Left lobe of liver (tissue), 2 donors: ENCODE data around the gene TMEFF2. TPM values are rescaled to one million over a fixed set of nuclear protein-coding genes. Genes with fewer than 3 reads are reported as not detected.

Experiments
- ATAC-seq: fragments of 200-7000 bp; cut with Tn5 transposase; one replicate; pipeline ENCODE4 v1.9.1; 2020; ENCODE audit warnings: mild to moderate bottlenecking, moderate library complexity
- DNase-seq: peaks from one replicate; pipeline ENCODE4 v3.0.0-alpha.2; 2020; ENCODE audit warnings: low spot score
- total RNA-seq: library from RNA; stranded (reverse); gene quantifications from one replicate; pipeline ENCODE4 v1.2.1, GENCODE V29; 2021
- donor health status: DM: no; HTN: no; CAD: no; lungs with moderate emphysema.
- donor health status: DM: no; HTN: yes; CAD: no.

The TMEFF2 gene
- total RNA-seq, 1 donor from 2014 or later: not detected

DNA sequence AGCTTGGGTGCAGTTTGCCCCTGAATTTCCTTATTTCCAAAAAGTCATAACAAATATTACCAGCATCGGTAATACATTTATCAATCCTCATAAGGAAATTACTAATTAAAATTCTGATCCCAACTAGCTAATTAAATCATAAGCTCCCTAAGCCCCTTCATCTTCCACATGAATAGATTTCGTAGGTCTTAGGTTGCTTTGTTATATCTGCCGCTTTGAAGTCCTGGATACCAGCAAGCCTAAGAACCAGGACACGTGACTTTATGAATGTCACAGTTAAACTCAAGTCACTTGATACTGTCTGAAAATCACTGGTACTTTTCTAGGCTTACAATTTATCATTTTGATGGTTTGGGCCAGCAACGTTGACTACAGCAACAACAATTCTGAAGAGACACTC lies 213.0 kb downstream of the TMEFF2 start:
- no peak for DNase-seq
- ATAC-seq: no peak

DNA sequence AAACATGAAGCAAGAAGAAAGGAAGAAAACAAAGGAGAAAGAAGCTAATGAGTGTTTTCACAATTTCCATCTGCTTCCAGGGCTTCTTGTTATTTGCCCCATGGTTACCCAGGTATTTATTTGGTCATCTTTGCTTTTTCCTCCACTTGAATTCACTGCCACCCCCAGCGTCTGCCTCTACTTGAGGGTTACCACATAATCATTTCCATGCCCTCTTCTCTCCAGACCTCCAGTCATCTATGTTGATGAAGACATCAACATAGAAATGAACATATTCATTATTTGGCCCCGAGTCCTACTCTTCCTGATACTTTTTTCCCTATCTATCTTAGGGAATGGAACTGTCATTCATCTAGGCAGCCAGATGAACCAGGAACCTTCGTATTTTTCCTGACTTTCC lies 214.2 kb downstream of the TMEFF2 start:
- no peak for ATAC-seq

DNA sequence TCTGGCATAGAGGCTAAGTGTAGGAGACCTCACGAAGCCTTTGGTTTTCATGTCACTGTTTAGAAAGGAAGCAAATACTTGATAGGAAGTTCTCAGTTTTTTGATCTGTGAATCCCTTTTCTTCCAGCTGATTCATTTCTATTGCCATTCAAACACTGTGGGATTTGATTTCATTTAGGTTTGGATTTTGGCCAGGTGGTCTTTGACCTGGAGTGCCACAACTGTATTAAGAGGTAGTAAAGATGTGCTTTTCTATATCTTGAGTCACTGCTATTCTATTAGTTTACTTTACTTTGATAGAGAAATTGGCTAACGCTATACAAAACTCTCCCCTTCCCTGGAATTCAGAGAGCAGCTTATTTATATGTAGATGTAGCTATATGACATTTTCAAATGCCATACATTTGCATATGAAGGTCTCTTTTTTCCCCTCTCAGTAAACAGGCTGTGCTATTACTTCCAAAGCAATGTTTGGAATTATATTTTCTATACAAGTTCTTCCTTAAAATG lies 215.5 kb downstream of the TMEFF2 start:
- no peak for ATAC-seq

More for the DNA sequence above, 214.2 kb downstream of the TMEFF2 start:
- no peak for DNase-seq

DNA sequence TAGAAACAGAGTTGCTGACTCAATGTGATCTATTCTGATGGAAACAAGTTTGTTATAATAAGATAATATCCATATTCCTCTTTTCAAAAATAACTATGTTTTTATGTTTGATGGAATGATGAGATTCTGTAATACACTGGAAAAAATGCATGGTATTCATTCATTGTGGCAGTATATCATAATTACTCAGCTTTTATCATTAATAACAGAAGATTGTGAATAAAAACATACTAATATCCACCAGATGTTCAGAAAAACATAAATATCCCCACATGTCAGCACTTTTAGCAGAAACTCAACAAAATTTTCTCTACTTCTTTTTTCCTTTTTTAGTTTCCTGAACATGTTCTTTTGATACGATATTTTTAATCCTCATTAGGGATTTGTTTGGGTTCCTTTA lies 217.0 kb downstream of the TMEFF2 start:
- DNase-seq (no peak), ATAC-seq (no peak)

More for the DNA sequence above, 215.5 kb downstream of the TMEFF2 start:
- DNase-seq: no peak

DNA sequence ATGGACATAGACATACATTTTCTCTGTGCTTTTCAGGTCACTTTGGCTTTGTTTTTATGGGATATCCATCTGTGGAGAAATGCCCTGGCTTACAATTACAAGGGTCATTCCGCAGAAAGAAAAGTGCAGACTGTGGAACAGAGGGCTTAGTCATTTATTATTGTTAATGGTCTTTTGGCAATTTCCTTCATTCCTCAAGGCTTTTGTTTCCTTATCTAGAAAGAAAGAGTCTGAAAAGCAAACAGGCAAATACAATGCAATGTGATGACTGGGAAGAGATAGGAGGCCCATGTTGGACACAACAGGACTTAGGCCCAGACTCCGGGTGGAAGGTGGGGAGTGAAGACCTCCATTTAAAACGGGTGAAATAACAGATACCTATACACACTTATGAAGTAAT lies 218.3 kb downstream of the TMEFF2 start:
- no peak for ATAC-seq
- DNase-seq: no peak

DNA sequence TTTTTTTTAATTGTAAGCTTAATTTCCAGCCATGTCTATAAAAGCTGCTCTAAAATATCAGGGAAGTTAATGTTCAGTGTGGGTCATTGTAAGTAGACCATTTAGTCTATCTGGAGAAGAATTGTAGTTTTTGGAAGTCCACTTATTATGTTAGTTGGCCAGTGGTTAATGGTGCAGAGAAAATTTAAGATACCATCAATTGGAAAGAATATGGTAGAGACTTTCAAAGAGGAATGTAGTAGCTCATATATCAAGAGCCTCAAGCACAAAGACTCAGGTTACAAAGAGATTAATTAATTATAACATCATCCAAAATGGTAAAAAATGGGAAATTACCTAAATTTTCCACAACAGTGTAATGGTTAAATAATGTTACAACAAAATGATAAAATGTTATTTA lies 220.1 kb downstream of the TMEFF2 start:
- no peak for ATAC-seq
- DNase-seq: no peak

DNA sequence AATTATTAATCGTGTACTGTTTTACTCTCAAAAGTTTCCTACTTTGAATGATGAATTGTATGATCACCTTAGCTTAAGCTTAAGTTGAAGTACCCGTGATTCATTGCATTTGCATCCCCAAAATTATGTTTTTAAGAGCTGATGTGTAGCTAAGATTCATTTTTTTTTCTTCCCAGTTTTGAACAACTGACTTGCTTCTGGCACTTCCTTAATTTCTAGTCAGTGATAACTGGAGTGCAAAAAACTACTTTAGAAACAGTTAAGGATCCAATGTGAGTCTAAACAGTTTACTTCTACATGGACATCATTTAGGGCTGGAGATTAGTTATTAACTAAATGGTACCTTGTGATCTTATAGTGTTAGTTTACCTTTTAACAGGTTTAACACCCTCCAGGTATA lies 223.9 kb downstream of the TMEFF2 start:
- ATAC-seq: no peak

DNA sequence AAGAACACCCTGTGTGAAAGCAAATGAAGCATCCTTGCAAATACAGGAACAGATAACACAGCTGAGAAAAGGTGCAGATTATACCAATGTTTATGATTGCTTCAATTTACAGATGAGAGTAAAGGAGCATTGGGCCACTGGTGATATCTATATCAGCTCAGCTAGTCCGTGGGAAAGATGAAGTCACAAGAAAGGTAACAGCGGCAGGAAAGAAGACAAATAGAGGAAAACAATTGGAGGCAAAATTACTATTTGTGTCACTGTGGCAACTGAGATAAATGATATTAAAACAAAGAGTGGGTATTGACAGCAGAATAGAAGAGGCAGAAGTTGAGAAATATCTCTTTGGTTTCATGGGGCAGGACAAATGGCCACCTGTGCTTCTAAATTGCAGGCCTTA lies 226.6 kb downstream of the TMEFF2 start:
- DNase-seq: no peak
- ATAC-seq: no peak

More for the DNA sequence above, 223.9 kb downstream of the TMEFF2 start:
- no peak for DNase-seq

DNA sequence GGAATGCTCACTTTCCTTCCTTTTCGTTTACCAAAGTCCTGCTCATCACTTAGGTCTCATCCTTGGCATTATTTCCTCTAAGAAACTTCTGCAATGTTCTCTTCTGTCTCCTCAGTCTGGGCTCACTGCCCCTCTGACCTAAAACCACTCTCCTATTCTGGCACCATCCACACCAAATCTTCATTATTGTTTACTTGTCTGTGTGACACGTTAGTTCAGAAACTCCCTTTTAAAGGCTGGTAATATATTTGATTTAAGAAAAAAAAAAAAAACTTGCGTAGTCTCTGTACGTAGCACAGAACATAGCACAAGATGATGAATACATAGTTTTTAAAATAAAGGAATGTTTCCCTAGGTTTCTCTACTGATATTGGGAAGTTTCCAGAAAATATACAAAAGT lies 229.0 kb downstream of the TMEFF2 start:
- DNase-seq (no peak), ATAC-seq (no peak)

DNA sequence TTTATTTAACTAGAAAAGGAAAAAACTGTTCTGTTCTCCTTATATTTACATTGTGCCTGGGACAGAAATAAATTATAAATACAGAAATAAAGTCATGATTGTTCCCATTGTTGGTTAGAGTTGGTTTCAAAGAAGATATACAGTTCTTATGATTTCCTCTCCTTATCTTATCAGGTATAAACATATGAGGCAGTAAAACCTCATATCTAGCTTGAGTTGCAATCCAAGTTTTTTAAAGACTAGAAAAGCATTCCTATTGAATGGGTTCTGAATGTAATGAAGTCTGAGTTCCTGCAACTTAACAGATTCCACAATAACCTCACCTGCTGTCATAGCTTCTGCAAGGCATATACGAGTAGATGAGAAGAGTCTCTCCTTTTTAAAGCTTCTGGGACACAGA lies 233.2 kb downstream of the TMEFF2 start:
- no peak for ATAC-seq
- DNase-seq: no peak

DNA sequence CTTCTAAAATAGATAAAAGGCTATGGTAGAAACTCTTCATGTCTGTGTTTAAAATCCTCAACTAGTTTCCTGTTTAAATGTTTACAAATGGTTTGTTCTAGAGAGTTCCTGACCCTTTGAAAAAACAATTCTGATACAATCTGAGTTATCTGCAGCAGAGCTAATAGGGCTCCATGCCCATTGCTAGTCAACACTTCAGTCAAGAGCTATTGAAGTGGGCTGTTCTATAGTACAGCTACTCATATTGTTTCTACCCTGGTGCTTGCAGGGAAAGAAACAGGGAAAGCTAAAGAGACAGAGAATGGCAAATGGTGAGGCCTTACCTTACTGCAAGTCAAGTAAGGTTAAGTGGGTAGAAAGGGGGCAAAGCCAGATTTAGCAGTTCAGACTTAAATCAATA lies 235.5 kb downstream of the TMEFF2 start:
- ATAC-seq (no peak), DNase-seq (no peak)

DNA sequence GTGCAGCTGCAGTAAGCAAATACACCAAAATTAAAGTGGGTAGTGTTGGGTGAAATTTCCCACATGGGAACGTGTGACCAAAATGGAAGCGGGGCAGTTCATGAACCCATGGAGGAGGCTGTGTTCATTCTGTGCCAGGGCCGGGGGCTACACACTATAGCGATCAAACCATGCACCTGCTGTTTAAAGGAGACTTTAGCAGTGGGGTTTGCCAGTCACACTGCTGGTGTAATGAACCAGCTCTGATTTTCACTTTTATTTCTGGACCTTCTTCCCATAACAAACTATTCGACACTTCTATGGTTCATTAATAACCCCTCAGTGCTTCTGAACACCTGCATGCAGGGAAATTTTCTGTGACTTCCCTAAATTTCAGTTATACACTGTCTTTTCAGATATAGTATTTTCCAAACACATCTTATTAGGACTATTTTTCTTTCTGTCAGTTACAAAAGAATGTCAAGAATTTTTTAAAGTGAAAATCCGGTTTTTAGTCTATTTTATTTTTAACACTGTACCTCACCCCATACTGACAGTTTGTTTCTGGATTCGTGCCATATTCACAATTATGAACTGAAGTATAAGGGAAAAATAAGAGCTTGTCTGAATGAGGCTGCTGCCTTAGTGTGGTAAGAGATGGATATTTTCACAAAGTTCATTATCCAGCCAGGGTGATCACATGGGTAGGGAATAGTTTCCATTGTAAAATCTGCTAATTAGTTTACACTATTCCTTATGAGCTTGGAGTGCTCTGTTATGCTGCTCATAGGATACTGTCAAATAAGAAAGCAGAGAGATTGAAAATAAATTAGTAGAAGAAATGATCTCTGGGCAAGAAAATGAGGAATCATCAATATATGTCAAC lies 236.5 kb downstream of the TMEFF2 start:
- no peak for DNase-seq
- ATAC-seq: no peak

DNA sequence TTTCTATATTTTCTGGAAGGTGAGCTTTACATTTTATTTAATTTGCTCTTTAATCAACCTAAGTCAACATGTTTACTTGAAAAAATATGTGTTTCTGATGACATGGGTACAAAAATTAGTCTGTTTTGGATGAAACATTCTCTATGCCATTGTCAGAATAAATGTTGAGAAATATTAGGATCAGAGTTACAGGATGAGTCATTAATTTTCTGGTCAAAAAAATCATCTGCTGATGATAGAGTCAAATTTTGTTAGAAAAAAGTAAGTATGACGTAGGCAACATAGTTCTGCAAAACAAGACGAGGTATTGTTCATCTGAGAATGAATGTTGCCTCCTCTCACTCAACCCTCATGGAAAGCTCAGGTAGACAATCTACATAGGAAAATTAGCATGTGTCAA lies 240.3 kb downstream of the TMEFF2 start:
- ATAC-seq: no peak
- no peak for DNase-seq

DNA sequence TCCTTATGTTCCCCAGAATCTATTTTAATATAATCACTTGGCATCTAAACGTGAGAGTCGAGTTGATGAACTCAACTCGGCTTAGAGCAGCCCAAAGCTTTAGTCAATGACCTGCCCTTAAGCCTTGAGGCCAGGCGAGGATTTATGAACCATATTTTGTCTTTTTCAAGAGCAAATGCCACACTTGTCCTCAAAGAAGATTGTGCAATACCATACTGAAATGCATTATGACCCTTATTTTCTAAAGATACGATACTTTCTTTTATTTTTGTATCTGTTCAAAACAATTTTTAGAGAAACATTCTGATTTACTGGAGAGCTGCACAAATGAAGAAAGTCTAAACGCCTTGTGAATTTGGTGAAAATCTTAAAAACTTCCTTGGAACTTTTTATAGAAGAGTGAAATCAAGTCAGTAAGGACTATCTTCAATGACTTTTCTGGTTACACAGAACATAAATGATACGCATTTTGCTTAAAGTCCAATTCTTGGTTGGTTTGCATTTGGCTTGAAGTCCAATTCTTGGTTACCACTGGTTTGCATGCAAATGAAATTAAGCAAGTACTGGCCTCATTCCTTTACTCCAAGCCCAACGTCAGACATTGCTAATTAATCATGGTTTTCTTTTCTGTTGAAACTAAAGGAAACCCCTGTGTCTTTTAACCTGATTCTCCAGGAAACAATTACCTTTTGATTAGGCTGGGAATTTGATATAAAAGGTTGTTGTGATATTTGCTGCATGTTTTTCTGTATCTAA lies 242.0 kb downstream of the TMEFF2 start:
- DNase-seq (no peak), ATAC-seq (no peak)

DNA sequence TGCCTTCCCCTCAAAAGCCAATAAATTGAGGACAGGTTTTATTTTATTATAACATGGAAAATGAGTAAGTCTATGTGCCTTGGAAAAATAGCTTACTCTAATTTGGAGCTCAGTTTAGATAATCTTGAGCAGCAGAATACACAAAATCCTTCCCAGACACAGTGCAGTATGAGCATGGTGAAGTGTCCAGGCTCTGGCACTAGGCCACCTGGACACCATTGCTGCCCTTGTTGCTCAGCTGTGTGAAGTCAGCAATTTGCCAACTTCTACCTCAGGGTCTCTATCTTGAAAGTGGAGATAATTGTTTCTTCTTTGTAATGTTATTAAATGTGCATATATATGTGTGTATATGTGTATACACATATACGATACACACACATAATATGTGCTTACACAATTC lies 242.9 kb downstream of the TMEFF2 start:
- ATAC-seq (no peak), DNase-seq (no peak)

DNA sequence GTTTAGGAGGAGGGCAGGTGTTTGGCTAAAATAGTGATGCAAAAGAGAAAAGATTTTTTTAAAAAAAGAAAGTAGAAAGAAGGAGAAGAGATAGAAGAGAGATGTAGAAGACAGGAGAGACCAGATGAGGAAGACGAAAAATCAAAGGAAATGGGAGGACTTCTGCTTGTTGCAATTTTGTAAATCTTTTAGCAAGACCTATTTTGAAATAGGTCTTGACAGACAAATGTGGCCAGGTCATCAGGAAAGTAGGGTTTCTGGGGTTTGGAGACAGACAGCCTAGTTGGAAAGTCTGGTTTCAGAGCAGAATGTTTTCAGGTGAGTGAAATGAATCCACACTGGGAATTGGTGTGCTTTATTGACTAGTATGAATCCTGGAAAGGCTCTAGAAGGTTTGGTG lies 243.4 kb downstream of the TMEFF2 start:
- DNase-seq: no peak

DNA sequence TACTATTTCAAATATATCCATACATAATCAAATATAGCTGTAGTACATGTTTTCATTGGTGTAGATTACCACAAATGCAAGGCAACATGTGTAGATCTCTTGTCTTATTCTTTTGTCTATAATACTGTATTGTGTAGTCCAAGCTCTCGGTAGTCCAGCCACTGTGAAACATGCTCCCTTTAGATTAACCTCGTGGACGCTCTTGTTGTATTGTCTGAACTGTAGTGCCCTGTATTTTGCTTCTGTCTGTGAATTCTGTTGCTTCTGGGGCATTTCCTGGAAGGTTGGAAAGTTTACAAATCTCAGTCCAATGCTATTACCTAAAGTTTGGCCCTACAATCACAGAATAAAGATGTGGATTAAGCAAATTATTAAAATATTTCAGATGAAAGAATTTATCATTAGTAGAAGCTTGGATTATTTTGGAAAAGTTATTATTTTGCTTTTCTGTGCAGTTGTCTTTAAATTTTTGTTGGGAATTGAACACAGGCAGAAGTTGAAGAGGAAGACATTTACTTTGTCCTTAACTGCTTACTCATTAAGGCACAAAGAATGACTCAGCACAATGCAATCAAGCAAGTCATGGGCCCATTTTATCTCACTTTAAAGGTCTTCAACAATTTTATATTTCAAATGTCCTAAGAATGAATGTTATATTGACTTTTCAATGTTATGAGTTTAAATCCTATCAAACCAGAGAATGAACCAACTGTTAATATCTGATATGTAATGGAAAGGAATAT lies 244.4 kb downstream of the TMEFF2 start:
- ATAC-seq: no peak

More for the DNA sequence above, 243.4 kb downstream of the TMEFF2 start:
- ATAC-seq: no peak

DNA sequence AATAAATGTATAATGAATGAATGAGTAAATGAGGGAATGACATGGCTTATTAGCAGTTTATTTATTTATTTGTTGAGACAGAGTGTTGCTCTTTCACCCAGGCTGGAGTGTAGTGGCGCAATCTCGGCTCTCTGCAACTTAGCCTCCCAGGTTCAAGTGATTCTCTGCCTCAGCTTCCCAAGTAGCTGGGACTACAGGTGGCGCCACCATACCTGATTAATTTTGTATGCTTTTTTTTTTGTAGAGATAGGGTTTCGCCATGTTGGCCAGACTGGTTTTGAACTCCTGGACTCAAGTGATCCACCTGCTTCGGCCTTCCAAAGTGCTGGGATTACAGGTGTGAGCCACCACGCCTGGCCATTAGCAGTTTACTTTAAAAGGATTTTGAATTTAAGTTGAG lies 247.5 kb downstream of the TMEFF2 start:
- ATAC-seq: no peak
- DNase-seq: no peak

More for the DNA sequence above, 244.4 kb downstream of the TMEFF2 start:
- no peak for DNase-seq

DNA sequence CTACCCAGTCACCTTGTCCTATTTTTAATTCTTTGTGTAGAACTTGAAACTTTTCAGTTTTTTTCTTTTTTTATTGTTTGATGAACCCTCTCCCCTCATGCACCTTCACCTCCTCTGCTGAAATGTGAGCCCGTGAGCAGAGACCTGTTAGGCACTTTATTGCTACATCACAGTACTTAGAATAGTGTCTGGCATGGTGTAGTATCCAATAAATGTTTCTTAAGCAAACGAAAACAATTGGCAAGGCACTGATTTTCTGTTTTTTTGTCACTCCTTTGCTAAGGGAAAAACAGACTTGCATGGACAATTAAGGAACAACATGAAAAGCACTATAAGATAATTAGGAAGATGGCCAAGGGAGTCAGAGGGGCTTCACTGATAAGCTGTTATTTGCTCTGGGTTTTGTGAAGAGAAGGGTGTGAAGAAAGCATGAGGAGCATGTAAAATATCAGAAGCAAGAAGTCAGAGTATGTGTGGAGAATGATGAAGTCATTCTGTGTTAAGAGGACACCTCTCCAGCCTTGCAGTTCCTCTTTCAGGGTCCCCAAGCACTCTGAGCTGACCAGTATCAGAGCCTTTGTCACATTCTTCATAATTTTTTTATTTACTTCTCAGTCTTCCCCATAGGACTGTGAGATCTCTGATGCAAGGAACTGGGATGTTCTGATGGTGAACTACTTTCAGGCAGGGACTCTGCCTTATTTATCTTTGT lies 248.1 kb downstream of the TMEFF2 start:
- ATAC-seq (no peak), DNase-seq (no peak)

DNA sequence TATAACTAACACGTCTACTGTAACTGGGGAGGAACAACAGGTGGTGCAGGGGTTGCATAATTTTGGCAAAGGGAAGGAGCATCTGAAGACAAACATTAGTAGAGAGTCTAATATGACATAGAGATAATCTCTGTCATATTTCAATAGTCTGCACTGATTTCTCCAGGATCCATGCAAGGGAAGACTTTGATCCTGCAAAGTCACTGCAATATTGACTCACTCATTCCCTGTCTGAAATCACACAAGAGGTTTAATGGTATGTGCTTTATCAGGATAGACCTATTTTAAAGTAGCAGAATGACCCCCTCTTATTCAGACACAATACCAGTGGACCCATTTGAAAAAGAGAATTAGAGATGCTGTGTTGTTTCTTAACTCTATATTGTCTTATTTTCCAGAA lies 249.1 kb downstream of the TMEFF2 start:
- DNase-seq: no peak
- ATAC-seq: no peak

DNA sequence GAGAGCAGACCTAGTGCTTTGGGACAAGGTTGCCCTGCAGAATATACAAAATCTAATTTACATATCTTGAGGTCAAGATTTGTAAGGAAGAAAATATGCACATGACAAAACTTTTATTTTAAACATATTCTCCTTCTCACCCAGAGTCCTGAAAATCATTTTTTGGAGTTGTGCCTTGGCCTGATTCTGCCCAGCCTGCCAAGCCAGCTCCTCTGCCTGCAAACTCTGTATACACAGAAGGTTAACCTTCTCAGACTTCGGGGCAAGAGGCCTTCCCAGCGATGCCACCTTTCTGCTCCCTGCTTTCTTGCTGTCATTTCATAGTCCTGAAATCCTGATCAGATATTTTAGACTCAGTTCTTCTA lies 252.0 kb downstream of the TMEFF2 start:
- DNase-seq (no peak), ATAC-seq (no peak)
